Upper lobe of left lung (tissue), 4 donors: ENCODE results near the gene ASCC1.

Experiments used
- CTCF ChIP-seq, 6 experiments: fragments of 450-650 bp in 4 of 6; fragments of 200-600 bp in 2 of 6; sonication (generic) in 2 of 6; IDR thresholded peaks; one replicate each; pipeline ENCODE4 v1.5.1; 2016 to 2019; ENCODE audit warnings: antibody characterized with exemption in 6 of 6
- EP300 ChIP-seq, 4 donors: sonication (generic); formaldehyde crosslinking; IDR thresholded peaks; one replicate each; pipeline ENCODE4 v1.5.1; 2017; ENCODE audit warnings: antibody characterized with exemption in 4 of 4, control low read depth in 2 of 4
- POLR2A ChIP-seq, 4 donors: fragments of 450-650 bp; IDR thresholded peaks; one replicate each; pipeline ENCODE4 v1.5.1; 2016 to 2017; ENCODE audit warnings: antibody characterized with exemption in 4 of 4, mild to moderate bottlenecking in 2 of 4
- POLR2AphosphoS5 ChIP-seq, 2 donors: sonication (generic); formaldehyde crosslinking; IDR thresholded peaks; one replicate each; pipeline ENCODE4 v1.5.1; 2017; ENCODE audit warnings: antibody characterized with exemption in 2 of 2

DNA sequence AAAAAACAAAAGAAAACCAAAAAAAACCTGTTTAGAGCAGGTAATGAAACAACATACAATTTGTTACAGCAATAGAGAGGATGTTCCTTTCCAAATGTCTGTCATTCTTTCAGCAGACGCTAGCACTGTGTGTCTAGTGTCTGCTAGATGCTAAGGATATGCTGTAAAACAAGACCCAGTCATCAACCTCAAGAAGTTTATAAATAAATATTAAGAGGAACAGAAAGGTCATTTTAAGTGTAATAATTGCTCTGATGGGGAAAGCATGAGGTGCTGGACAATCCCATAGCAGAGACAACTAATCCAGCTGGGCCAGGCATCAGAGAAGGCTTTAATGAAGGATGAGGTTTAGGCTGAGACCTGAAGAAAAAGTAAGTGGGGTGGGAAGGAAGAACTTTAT lies 23.3 kb upstream of the ASCC1 start:
- TF ChIP-seq CTCF (IDR thresholded peaks at IDR 0.05) (no peak), POLR2AphosphoS5 (IDR thresholded peaks at IDR 0.05) (no peak), EP300 (IDR thresholded peaks at IDR 0.05) (no peak), POLR2A (IDR thresholded peaks at IDR 0.05) (no peak)
